ENCODE data around the gene TMEM259.

TMEM259 gene

GRCh38 chr19:1007399-1008251, 13.3 kb downstream of the TMEM259 start:
- DNase-seq (ENCODE audit: low read depth) = no peak
- H3K4me3 ChIP-seq (ENCODE audit: control insufficient read depth, low read depth, low read length) = no peak overlapping the region
- TF ChIP-seq, protein P1, sequence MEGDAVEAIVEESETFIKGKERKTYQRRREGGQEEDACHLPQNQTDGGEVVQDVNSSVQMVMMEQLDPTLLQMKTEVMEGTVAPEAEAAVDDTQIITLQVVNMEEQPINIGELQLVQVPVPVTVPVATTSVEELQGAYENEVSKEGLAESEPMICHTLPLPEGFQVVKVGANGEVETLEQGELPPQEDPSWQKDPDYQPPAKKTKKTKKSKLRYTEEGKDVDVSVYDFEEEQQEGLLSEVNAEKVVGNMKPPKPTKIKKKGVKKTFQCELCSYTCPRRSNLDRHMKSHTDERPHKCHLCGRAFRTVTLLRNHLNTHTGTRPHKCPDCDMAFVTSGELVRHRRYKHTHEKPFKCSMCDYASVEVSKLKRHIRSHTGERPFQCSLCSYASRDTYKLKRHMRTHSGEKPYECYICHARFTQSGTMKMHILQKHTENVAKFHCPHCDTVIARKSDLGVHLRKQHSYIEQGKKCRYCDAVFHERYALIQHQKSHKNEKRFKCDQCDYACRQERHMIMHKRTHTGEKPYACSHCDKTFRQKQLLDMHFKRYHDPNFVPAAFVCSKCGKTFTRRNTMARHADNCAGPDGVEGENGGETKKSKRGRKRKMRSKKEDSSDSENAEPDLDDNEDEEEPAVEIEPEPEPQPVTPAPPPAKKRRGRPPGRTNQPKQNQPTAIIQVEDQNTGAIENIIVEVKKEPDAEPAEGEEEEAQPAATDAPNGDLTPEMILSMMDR (conservative IDR thresholded peaks at IDR 0.05; ENCODE audit: control insufficient read depth, insufficient read depth, low read depth, low read length) = no peak

DNA sequence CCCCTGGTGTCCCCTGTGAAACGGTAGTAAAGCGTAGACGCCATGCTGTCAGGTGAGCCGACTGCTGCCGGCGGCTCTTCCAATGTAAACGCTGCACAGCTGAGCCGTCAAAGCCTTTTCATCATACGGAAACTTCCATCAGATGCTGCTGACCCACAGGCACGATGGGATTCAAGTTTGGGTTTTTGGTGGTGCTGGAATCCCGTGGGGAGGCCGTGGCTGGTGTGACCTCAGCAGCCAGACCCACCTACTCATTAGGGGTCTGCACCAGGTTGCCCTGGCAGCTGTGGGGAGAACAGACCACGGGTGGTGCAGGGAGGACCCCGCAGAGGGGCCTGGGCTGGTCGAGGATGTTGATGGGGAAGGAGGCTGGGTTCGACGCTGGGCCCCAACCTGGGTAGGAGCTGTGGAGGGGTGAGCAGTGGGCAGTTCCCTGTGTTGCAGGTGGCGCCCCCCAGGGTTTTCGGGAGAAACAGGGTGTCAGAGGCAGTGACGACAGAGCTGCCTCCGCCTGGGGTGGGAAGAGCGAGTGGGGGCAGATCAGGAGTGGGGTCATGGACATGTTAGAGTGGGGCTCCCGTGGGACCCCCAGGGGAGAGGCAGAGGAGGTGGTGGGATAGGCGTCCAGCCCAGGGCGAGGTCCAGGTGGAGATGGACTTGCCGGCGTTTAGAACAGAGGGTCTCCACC, 14.1 kb downstream of the TMEM259 start:
- no peak overlapping the region for H3K4me3 ChIP-seq (ENCODE audit: control insufficient read depth, low read depth, low read length)
- TF ChIP-seq, protein P1 (conservative IDR thresholded peaks at IDR 0.05; ENCODE audit: control insufficient read depth, insufficient read depth, low read depth, low read length) = no peak
- no peak for DNase-seq (ENCODE audit: low read depth)

GRCh38 chr19:1004803-1005664, 15.9 kb downstream of the TMEM259 start:
- DNase-seq (ENCODE audit: low read depth) = no peak
- H3K4me3 ChIP-seq (ENCODE audit: control insufficient read depth, low read depth, low read length) = no peak overlapping the region
- TF ChIP-seq, protein P1 (conservative IDR thresholded peaks at IDR 0.05; ENCODE audit: control insufficient read depth, insufficient read depth, low read depth, low read length) = no peak

DNA sequence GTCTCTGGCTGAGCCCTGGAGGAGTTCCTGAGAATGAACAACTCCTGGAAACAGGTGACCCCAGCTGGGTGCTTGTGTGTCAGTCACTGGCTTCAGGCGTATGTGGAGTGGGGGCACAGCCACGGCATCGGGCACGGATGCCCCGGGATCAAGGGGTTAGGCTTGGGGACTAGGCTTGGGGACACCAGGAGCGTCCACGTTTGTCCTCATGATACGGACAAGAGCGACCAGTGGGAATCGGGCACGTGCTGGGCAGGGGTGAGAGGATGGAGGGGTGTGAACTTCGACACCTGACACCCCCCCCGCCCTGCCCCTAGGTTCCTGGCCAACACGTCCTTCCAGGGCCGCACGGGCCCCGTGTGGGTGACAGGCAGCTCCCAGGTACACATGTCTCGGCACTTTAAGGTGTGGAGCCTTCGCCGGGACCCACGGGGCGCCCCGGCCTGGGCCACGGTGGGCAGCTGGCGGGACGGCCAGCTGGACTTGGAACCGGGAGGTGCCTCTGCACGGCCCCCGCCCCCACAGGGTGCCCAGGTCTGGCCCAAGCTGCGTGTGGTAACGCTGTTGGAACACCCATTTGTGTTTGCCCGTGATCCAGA, 16.6 kb downstream of the TMEM259 start:
- no peak overlapping the region for H3K4me3 ChIP-seq (ENCODE audit: control insufficient read depth, low read depth, low read length)
- DNase-seq (ENCODE audit: low read depth) = no peak
- TF ChIP-seq, protein P1 (conservative IDR thresholded peaks at IDR 0.05; ENCODE audit: control insufficient read depth, insufficient read depth, low read depth, low read length) = no peak

DNA sequence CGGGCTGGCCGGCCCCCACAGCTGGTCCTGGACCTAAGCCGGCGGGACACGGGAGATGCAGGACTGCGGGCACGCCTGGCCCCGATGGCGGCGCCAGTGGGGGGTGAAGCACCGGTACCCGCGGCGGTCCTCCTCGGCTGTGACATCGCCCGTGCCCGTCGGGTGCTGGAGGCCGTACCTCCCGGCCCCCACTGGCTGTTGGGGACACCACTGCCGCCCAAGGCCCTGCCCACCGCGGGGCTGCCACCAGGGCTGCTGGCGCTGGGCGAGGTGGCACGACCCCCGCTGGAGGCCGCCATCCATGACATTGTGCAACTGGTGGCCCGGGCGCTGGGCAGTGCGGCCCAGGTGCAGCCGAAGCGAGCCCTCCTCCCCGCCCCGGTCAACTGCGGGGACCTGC, 17.6 kb downstream of the TMEM259 start:
- no peak overlapping the region for H3K4me3 ChIP-seq (ENCODE audit: control insufficient read depth, low read depth, low read length)
- no peak for DNase-seq (ENCODE audit: low read depth)
- TF ChIP-seq, protein P1 (conservative IDR thresholded peaks at IDR 0.05; ENCODE audit: control insufficient read depth, insufficient read depth, low read depth, low read length) = no peak

GRCh38 chr19:1002600-1002999, 18.3 kb downstream of the TMEM259 start:
- no peak for DNase-seq (ENCODE audit: low read depth)
- no peak overlapping the region for H3K4me3 ChIP-seq (ENCODE audit: control insufficient read depth, low read depth, low read length)
- TF ChIP-seq, protein P1 (conservative IDR thresholded peaks at IDR 0.05; ENCODE audit: control insufficient read depth, insufficient read depth, low read depth, low read length) = no peak

Measured in fibroblast of mammary gland (primary cell).